Activated T-cell treated with anti-CD3 and anti-CD28 coated beads, Interleukin-2, amount 50 U/mL, for 4 hours (primary cell): ENCODE results near the gene JOSD2. TPM values are rescaled to one million over a fixed set of nuclear protein-coding genes. Genes with fewer than 3 reads are reported as not detected.

Source experiments
- ATAC-seq, 2 donors: fragments of 200-7000 bp; cut with Tn5 transposase; one replicate each; pipeline ENCODE4 v1.10.0; 2021
- DNase-seq: peaks from one replicate; pipeline ENCODE4 v3.0.0-alpha.2; 2020
- H3K27me3 Mint-ChIP-seq: one replicate; pipeline ENCODE4 v1.8.0; 2021; ENCODE audit warnings: low read depth, mixed read lengths
- H3K36me3 Mint-ChIP-seq: one replicate; pipeline ENCODE4 v1.8.0; 2022; ENCODE audit warnings: mixed read lengths; ENCODE audit not compliant: insufficient read depth
- H3K4me1 Mint-ChIP-seq: one replicate; pipeline ENCODE4 v1.8.0; 2021; ENCODE audit warnings: low read depth, mixed read lengths
- H3K4me3 Mint-ChIP-seq: one replicate; pipeline ENCODE4 v1.8.0; 2021; ENCODE audit warnings: mild to moderate bottlenecking, moderate library complexity, mixed read lengths
- H3K9me3 Mint-ChIP-seq: one replicate; pipeline ENCODE4 v1.8.0; 2021; ENCODE audit warnings: mixed read lengths
- total RNA-seq, 3 donors: library from RNA; stranded (reverse); gene quantifications; one replicate each; pipeline ENCODE4 v1.2.1, GENCODE V29; 2021

Gene JOSD2
- total RNA-seq, 3 donors from 2014 or later: 51.7 to 59.4 (median 55.6) TPM

DNA sequence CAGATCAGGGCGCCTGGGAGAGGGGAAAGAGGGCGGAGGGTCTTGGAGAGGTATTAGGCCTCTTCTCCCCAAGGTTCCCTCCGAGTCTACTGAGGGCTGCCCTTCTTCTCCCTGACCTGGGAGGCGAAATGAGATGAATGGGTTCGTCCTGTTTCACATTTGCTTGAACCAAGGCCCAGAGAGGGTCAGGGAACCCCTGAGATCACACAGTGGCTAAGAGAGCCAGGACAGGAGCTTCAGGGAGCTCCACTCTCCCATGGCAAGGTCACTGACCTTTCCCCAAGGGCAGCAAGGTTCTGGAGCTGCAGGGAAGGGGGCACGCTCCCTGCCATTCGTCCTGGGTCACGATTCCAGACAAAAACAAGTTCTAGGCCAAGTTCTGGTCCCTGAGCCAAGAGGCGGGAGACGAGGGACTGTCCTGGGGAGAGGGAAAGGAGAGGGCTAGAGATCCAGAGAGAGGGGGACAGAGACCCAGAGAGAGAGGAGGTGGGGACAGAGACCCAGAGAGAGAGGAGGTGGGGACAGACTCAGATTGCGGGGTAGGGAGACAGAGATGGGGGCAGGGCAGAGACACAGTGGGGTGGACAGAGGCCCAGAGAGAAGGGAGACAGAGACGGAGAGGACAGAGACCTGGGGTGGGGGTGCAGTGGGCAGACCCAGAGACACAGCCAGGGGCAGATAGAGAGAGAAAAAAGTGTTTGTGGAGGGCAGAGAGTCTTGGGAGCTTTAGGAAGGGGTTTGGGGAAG, 2.2 kb upstream of the JOSD2 start:
- H3K4me1 Mint-ChIP-seq: peaks cover 8% of the 10 kb centered on the region
- H3K4me3 Mint-ChIP-seq: no peak overlapping the region
- peaks cover 3% of the 10 kb centered on the region for H3K36me3 Mint-ChIP-seq
- ATAC-seq: no peak
- no peak for DNase-seq
- no peaks in the 10 kb centered on the region for H3K9me3 Mint-ChIP-seq
- peaks cover 10% of the 10 kb centered on the region for H3K27me3 Mint-ChIP-seq

DNA sequence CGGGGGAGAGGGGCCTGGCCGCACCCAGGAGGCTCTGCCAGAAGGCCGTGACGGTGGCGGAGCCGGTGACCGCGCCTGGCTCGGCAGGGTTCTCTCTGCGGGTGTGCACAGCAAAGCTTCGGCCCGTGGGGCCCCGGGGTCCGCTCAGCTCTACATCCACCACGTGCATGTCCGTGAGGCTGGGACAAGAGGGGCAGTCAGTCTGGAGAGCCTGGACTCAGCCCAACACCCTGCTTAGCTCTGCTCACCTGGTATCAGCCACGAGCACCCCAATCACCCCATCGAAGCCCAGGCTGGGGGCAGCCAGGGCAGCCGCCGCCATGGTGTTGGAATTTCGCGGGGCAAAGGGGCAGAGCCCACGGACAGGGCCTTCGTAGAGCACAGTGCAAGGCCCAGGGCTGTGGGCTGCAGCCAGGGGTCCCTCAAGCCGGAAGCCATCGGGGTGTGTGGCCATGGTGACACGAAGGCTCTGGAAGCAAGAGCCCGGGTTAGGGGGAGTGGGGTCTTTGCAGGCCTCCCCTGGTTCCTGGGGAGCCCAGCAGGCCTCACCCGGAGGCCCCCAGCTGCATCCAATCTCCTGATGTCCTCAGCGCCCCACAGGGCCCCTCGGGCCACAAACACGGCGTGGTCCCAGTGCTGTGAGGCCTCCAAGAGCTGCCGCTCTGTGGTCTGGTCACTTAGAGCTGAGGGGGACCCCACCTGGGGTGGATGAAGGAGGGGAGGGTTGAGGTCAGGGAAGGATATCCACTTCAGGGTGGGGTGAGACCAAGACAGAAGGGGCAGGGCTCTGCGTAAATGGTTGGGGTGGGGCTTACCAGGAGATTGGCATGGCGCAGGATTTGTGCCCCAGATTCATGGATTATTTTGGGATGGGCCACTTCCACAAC, 1.4 kb upstream of the JOSD2 start:
- no peak for ATAC-seq

DNA sequence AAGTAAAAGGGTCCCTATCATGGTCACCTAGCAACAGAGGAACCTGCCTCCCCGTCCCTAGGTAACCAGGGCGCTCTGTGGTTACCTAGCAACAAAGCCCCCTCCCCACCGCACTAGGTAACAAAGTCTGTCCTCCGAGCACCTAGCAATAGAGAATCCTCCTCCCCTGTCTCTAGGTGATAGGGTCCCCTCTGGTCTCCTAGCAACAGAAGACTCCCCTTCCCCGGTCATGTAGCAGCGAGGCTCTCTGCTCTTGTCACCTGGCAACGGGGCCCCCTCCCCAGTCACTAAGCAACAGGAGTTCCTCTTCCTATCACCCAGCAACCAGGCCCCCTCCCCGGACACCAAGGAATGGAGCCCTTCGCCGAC, 307 bp downstream of the JOSD2 start:
- DNase-seq: no peak
- no peaks in the 10 kb centered on the region for H3K9me3 Mint-ChIP-seq
- peaks cover 6% of the 10 kb centered on the region for H3K27me3 Mint-ChIP-seq
- H3K36me3 Mint-ChIP-seq: peaks cover 3% of the 10 kb centered on the region
- peaks cover 8% of the 10 kb centered on the region for H3K4me1 Mint-ChIP-seq
- peak overlapping the region; percentile 95 for H3K4me3 Mint-ChIP-seq
- ATAC-seq: no peak

More for the DNA sequence above, 1.4 kb upstream of the JOSD2 start:
- DNase-seq: no peak
- Mint-ChIP-seq H3K36me3 (peaks cover 3% of the 10 kb centered on the region), H3K27me3 (peaks cover 10% of the 10 kb centered on the region), H3K9me3 (no peaks in the 10 kb centered on the region), H3K4me1 (peaks cover 8% of the 10 kb centered on the region), H3K4me3 (no peak overlapping the region)

DNA sequence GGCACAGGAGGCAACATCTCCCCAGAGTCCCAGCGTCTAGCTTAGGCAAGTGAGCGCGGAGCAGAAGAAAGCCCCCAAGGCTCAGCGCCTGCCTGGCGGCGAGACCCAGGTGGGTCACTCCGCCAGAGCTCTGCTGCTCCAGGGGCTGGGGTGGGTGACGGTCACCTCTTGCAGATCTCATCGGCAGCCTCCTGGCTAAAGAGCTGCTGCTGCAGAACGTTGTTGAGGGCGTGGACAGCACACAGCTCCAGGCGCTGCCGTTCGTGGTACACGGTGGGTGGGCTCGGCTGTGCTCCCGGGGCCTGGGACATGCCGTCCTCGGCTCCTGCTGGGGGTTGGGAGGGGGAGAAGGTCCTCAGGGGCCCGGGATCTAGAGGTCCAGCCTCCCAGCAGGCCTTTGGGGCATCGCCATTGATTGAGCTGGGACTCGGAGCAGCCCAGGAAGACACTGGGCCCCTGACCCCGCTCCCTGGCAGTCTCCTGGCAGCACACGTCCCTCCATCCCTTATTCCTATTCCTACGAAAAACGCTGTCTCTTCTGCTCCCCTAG, 795 bp downstream of the JOSD2 start:
- H3K9me3 Mint-ChIP-seq: no peaks in the 10 kb centered on the region
- no peak for DNase-seq

DNA sequence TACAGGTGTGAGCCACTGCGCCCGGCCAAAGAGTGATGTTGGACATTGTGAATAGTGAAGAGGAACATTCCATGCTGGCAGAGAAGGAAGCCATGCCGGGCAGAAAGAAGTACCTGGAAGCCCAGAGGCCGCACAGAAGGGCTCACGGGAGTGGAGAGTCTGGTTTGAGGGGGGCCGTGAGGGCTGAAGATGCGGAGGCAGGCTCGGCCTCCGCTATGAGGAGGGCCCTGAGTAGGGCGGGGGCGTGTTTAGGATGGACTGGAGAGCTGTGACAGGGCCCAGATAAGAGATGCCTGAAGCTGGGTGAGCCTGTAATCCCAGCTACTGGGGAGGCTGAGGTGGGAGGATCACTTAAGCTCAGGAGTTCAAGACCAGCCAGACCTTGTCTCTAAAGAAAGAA, 1.6 kb downstream of the JOSD2 start:
- DNase-seq (no peak), ATAC-seq (no peak)
- Mint-ChIP-seq H3K36me3 (peaks cover 3% of the 10 kb centered on the region), H3K4me1 (peaks cover 8% of the 10 kb centered on the region), H3K4me3 (peak overlapping the region; percentile 95), H3K27me3 (peaks cover 3% of the 10 kb centered on the region), H3K9me3 (no peaks in the 10 kb centered on the region)

More for the DNA sequence above, 795 bp downstream of the JOSD2 start:
- H3K36me3 Mint-ChIP-seq: peaks cover 3% of the 10 kb centered on the region
- ATAC-seq: no peak
- H3K4me1 Mint-ChIP-seq: peaks cover 8% of the 10 kb centered on the region
- H3K27me3 Mint-ChIP-seq: peaks cover 5% of the 10 kb centered on the region
- H3K4me3 Mint-ChIP-seq: peak overlapping the region; percentile 95

DNA sequence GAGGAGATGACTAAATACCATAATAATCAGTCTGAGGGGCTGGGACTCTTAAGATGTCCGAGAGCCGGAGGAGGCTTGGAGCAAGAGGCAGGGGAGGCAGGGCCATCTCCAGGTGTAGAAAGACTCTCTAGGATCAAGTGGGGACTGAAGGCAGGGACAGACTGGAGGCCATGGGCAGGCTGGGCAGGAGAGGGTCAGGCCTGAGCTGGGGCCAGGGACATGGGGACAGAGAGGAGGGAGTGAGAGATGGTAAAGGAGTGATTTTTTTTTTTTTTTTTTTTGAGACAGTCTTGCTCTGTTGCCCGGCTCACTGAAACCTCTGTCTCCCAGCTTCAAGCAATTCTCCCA, 2.2 kb downstream of the JOSD2 start:
- Mint-ChIP-seq H3K27me3 (no peaks in the 10 kb centered on the region), H3K4me3 (peak overlapping the region; percentile 50)
- ATAC-seq: no peak

DNA sequence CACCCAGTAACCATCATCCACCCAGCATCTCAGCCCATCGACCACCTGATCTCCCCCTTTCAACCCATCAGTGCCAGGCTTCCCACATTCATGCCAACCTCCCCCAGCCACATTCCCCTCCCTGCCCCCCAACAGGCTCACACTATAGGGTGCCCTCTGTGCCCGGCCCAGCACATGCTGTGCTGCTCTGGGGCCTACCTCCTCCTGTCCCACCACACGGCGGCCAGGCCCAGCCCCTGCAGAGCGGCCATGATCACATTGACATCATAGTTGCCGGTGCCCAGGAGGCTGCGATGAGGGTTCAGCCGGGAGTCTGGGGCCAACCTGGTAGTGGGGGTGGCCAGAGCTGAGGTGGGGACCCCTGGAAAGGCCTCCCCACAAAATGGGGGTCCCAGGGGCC, 3.6 kb downstream of the JOSD2 start:
- Mint-ChIP-seq H3K27me3 (no peaks in the 10 kb centered on the region), H3K4me1 (peaks cover 8% of the 10 kb centered on the region), H3K4me3 (no peak overlapping the region), H3K9me3 (no peaks in the 10 kb centered on the region), H3K36me3 (peaks cover 3% of the 10 kb centered on the region)
- ATAC-seq (no peak), DNase-seq (no peak)

More for the DNA sequence above, 2.2 kb downstream of the JOSD2 start:
- H3K4me1 Mint-ChIP-seq: peaks cover 8% of the 10 kb centered on the region
- DNase-seq: no peak
- no peaks in the 10 kb centered on the region for H3K9me3 Mint-ChIP-seq
- peaks cover 3% of the 10 kb centered on the region for H3K36me3 Mint-ChIP-seq

DNA sequence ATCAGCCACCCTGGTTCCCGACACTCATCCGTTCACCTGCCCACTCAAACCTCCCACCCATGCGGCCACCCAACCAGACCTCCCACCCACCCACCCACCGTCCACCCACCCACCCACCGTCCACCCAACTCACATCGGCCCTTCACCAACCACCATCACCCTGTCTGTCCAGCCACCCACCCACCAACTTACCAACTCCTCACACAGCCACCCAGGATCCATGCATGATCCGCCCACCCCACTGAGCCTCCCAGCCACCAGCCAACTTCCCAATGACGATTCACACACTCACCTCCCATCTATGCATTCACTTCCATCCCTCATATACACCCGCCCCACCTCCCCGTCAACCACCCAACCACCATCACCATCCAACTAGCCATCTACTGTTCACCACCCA, 4.3 kb downstream of the JOSD2 start:
- DNase-seq (no peak), ATAC-seq (no peak)
- Mint-ChIP-seq H3K36me3 (peaks cover 3% of the 10 kb centered on the region), H3K27me3 (no peaks in the 10 kb centered on the region), H3K9me3 (no peaks in the 10 kb centered on the region), H3K4me1 (peaks cover 7% of the 10 kb centered on the region), H3K4me3 (no peak overlapping the region)

DNA sequence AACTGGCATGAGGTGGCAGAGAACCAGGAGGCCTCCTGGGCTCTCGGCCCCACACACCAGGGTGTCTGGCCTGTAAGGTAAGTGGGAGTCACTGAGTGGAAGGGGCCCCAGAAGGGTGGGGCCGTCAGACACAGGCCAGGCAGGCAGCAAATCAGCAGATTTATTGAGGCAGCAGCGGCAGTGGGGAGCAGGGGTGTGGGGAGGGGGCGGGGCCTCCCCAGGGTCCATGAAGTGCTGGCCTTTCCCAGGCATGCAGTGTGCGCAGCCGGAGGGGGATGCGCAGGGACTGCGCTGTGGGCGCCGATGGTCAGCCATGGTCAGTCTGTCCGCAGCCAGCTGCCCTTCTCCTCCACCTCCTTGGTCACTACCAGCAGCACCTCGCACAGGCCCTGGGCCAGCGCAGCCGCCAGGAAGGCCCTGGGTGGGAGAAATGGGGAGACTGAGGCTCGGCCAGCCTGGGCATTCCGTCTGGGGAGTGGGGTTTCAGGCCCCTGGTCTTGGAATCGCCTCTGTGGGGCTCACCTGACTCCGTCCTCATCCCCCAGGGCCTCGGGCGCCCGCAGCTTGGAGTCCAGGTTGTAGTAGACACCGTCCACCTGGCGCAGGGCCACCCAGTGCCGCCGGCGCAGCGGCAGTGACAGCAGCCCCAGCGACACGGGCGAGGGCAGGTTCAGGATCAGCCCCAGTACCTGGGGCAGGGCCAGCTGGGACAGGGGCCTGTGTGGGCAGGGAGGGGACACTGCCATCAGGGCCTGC, 5.0 kb downstream of the JOSD2 start:
- ATAC-seq (no peak), DNase-seq (no peak)
- peaks cover 3% of the 10 kb centered on the region for H3K36me3 Mint-ChIP-seq
- H3K4me1 Mint-ChIP-seq: peaks cover 4% of the 10 kb centered on the region
- no peaks in the 10 kb centered on the region for H3K9me3 Mint-ChIP-seq
- no peaks in the 10 kb centered on the region for H3K27me3 Mint-ChIP-seq
- H3K4me3 Mint-ChIP-seq: no peak overlapping the region

DNA sequence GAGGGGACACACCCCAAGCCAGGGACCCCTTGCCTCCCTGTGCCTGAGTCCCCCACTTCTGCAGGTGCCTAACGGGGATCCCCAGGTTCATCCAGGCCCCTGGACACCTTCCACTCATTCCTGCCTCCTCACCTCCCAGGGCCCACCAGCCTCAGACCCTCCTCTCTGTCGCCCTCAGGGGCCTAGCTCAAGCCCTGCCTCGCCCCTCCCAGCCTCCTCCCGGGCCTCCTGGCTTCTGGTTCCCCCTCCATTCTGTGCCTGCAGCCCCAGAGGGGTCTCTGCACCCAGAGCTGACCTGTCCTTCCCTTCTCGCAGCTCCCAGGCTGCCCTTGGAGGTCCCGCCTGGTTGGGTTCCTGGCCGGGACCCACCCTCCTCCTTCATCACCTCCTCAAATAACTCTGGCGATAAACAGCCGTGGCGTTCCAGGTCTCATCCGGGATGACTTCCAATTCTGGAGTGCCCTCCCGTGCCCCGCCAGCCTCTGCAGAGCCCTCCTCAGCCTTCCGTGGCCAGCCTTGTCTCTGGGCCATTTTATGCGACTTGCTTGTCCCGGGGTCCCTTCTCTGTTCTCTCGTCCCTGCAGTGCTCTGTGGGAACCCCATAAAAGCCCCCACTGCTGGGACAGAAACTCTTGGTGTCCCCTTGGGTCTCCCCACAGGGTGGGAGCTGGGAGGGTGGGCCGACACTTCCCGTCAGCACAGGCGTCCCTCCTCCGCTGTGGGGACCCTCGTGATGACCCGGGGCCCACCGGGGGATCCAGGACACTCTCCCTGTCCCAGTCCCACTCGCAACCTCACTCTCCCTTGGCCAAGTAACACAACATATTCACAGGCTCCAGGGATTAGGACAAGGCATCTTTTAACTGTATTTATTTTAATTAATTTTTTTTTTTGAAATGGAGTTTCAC, 9.2 kb downstream of the JOSD2 start:
- Mint-ChIP-seq H3K4me1 (no peaks in the 10 kb centered on the region), H3K4me3 (no peak overlapping the region)

DNA sequence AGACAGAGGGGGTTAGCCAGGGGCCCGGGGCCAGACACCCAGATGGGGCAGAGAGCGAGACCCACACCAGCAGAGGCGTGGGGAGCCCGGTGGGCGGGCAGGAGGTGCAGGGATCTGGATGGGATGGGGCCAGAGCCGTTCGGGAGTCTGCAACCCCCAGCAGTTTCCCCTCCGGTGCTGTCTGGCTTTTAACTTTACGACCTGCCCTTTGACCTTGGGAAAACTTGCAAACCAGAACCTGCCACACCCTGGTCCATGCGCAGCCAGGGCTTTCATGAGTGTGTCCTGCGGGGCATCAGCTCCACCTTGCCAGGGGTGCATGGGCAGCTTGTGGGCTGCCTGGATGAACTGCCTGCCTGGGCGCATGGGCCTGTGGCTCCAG, 9.8 kb downstream of the JOSD2 start:
- Mint-ChIP-seq H3K36me3 (no peaks in the 10 kb centered on the region), H3K9me3 (no peaks in the 10 kb centered on the region), H3K4me1 (no peaks in the 10 kb centered on the region), H3K4me3 (no peak overlapping the region), H3K27me3 (no peaks in the 10 kb centered on the region)
- no peak for DNase-seq
- ATAC-seq: peak in 1 of 2 donors; percentile 30

More for the DNA sequence above, 9.2 kb downstream of the JOSD2 start:
- Mint-ChIP-seq H3K36me3 (no peaks in the 10 kb centered on the region), H3K9me3 (no peaks in the 10 kb centered on the region), H3K27me3 (no peaks in the 10 kb centered on the region)
- DNase-seq: no peak
- no peak for ATAC-seq

DNA sequence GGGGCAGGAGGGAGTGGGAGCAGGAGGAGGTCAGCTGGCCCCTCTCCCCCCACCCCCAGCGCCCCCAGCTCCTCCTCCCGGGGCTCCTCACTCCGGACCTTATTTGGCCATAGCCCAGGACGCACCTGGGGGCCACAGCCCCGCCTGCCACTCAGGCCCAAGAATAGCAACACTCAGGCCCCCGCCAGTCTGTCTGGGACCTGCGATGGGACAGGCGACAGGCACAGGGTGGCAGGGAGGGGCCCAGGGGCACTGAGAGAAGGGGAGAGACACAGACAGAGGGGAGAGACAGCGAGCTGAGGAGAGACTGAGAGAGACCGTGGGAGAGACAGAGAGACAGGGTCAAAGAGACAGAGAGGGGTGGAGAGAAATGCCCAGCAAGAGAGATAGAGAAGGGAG, 10.2 kb downstream of the JOSD2 start:
- no peaks in the 10 kb centered on the region for H3K4me1 Mint-ChIP-seq
- ATAC-seq (peak in 1 of 2 donors; percentile 14), DNase-seq (no peak)
- H3K36me3 Mint-ChIP-seq: no peaks in the 10 kb centered on the region
- no peak overlapping the region for H3K4me3 Mint-ChIP-seq
- H3K9me3 Mint-ChIP-seq: no peaks in the 10 kb centered on the region
- no peaks in the 10 kb centered on the region for H3K27me3 Mint-ChIP-seq

DNA sequence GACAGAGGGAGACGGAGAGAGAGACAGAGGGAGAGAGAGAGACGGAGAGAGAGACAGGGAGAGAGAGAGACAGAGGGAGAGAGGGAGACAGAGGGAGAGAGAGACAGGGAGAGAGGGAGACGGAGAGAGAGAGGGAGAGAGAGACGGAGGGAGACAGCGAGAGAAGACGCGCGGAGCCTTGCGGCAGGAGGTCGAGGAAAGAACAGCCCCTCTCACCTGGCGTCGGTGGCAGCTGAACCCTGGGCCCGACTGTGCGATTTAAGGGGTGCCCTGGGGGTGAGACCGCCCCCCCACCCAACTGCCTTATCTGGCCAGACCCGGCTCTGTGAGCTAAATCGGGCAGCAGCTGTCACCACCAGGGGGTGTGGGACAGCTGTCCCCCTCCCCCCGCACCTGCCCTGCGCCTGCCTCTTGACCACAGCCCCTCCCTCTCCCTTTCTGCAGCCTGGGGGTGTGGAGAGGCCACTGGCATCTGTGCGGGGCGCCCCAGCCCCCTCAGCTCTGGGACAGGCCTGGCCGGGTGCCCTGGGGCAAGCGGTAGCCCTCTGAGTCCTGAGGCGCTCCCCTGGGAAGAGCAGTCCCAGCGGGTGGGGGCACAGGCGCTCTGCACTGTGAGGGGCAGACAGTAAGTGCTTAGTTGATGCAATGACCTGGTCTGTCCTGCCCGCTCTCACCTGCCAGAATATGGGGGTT, 10.8 kb downstream of the JOSD2 start:
- DNase-seq (no peak), ATAC-seq (peak in 1 of 2 donors; percentile 14)
- no peaks in the 10 kb centered on the region for H3K4me1 Mint-ChIP-seq

More for the DNA sequence above, 10.8 kb downstream of the JOSD2 start:
- H3K9me3 Mint-ChIP-seq: no peaks in the 10 kb centered on the region
- H3K27me3 Mint-ChIP-seq: no peaks in the 10 kb centered on the region
- H3K36me3 Mint-ChIP-seq: no peaks in the 10 kb centered on the region
- no peak overlapping the region for H3K4me3 Mint-ChIP-seq
